K562 (cell line): ENCODE measurements around the gene CD74. TPM values are rescaled to one million over a fixed set of nuclear protein-coding genes. Genes with fewer than 3 reads are reported as not detected.

Experiments
- PHTF2 ChIP-seq: fragments of 250-450 bp; sonication (Bioruptor Pico); IDR thresholded peaks from 2 replicates; pipeline ENCODE4 v1.5.0; 2021; ENCODE audit warnings: mild to moderate bottlenecking
- POLR2H ChIP-seq: IDR thresholded peaks from 2 replicates; pipeline ENCODE4 v1.6.1; 2016; ENCODE audit warnings: missing genetic modification characterization, low read depth, mild to moderate bottlenecking, control low read depth, missing compliant biosample characterization, moderate library complexity
- SMAD4 ChIP-seq: fragments of 250-450 bp; sonication (Bioruptor Pico); conservative IDR thresholded peaks from 2 replicates; pipeline ENCODE4 v1.8.0; 2021; ENCODE audit warnings: inconsistent platforms, mild to moderate bottlenecking, moderate library complexity
- ZNF395 ChIP-seq: fragments of 200-800 bp; sonication (Bioruptor generic); IDR thresholded peaks from 2 replicates; pipeline ENCODE4 v1.6.1; 2017; ENCODE audit warnings: missing genetic modification characterization, missing compliant biosample characterization
- polyA plus RNA-seq, 8 experiments: library from polyadenylated mRNA; depleted of rRNA in 4 of 8; stranded (reverse) in 5 of 8; unstranded in 3 of 8; fragments of >200 nt; fragmentation: Nextera tagmentation in 2 of 8; fragmentation: Illumina TruSeq in 1 of 8; extraction: Ambion mirVana in 2 of 8; extraction: Trizol in 1 of 8; gene quantifications; 2 replicates each; pipeline versions ENCODE4 v1.2.1 to v1.2.3, GENCODE V29; 2011 to 2014; ENCODE audit warnings: inconsistent platforms in 1 of 8, missing spikeins in 1 of 8
- total RNA-seq, 7 experiments: library from RNA; depleted of rRNA in 6 of 7; stranded (reverse); fragments of >200 nt in 6 of 7; fragmentation: Illumina TruSeq in 2 of 7; extraction: Trizol in 2 of 7; gene quantifications; 2 replicates each; pipeline versions ENCODE4 v1.2.1 to v1.2.3, GENCODE V29; 2011 to 2021; ENCODE audit warnings: low replicate concordance in 1 of 7
- TF ChIP-seq, protein P1 (sequence below): fragments of 250-450 bp; sonication (Bioruptor Pico); IDR thresholded peaks from 2 replicates; pipeline ENCODE4 v1.4.0; 2020; ENCODE audit warnings: mild to moderate bottlenecking, moderate library complexity
- TF ChIP-seq, protein P2 (sequence below): fragments of 450-650 bp; IDR thresholded peaks from 2 replicates; pipeline ENCODE4 v1.6.1; 2016; ENCODE audit warnings: mild to moderate bottlenecking

Gene CD74
- total and polyA plus RNA-seq, 9 of the 15 experiments (the other 6 are each of a cell fraction or from before 2014, with no cell fraction given): 0.07 to 4.8 (median 0.32) TPM

DNA sequence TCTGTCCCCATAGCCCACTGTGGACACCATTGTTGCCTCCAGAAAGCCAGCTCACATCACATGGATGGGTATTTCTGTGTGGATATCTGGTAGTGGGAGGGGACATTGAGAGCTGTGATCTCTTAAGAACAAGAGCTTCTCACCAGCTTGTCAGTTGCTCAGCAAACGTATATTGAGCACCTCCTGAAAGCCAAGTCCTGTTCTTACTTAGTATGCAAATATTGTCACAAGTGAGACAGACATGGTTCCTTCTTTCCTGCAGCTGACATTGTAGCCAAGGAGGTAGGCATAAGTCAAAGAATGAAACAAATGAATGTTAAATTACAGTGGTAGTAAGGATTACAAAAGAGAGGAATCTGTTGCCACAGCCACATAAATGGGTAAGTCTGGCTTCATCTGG, 51.4 kb downstream of the CD74 start (continued):
- TF ChIP-seq ZNF395 (CRISPR knock-in tag) (no peak), PHTF2 (CRISPR knock-in tag) (no peak), POLR2H (tag) (no peak), SMAD4 (CRISPR knock-in tag) (no peak)
- TF ChIP-seq, protein P1, sequence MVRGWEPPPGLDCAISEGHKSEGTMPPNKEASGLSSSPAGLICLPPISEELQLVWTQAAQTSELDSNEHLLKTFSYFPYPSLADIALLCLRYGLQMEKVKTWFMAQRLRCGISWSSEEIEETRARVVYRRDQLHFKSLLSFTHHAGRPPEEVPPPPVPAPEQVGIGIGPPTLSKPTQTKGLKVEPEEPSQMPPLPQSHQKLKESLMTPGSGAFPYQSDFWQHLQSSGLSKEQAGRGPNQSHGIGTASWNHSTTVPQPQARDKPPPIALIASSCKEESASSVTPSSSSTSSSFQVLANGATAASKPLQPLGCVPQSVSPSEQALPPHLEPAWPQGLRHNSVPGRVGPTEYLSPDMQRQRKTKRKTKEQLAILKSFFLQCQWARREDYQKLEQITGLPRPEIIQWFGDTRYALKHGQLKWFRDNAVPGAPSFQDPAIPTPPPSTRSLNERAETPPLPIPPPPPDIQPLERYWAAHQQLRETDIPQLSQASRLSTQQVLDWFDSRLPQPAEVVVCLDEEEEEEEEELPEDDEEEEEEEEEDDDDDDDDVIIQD (CRISPR knock-in tag): no peak
- TF ChIP-seq, protein P2, sequence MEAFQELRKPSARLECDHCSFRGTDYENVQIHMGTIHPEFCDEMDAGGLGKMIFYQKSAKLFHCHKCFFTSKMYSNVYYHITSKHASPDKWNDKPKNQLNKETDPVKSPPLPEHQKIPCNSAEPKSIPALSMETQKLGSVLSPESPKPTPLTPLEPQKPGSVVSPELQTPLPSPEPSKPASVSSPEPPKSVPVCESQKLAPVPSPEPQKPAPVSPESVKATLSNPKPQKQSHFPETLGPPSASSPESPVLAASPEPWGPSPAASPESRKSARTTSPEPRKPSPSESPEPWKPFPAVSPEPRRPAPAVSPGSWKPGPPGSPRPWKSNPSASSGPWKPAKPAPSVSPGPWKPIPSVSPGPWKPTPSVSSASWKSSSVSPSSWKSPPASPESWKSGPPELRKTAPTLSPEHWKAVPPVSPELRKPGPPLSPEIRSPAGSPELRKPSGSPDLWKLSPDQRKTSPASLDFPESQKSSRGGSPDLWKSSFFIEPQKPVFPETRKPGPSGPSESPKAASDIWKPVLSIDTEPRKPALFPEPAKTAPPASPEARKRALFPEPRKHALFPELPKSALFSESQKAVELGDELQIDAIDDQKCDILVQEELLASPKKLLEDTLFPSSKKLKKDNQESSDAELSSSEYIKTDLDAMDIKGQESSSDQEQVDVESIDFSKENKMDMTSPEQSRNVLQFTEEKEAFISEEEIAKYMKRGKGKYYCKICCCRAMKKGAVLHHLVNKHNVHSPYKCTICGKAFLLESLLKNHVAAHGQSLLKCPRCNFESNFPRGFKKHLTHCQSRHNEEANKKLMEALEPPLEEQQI: no peak
